HCT116 (cell line): Measurements from ENCODE around the gene SETD3. TPM values are rescaled to one million over a fixed set of nuclear protein-coding genes. Genes with fewer than 3 reads are reported as not detected.

Source experiments
- ATAC-seq: fragments of 200-7000 bp; cut with Tn5 transposase; 2 replicates; pipeline ENCODE4 v1.9.1; 2020; ENCODE audit warnings: mild to moderate bottlenecking, moderate library complexity
- BruUV-seq: library from RNA; stranded (reverse); fragments of 400-500 nt; replicated peaks from 2 replicates; lab custom pipeline; 2021; lab: Mats Ljungman, UMichigan
- CTCF ChIA-PET: fragments of 300-600 bp; sonication (Branson Sonifier 250); formaldehyde crosslinking; loops from one replicate; lab custom pipeline; 2021; ENCODE audit warnings: antibody characterized with exemption; lab: Charles Lee
- POLR2A ChIA-PET: fragments of 300-600, 350-600 bp; sonication (Branson Sonifier 250); formaldehyde crosslinking; loops from one replicate; lab custom pipeline; 2021; ENCODE audit warnings: antibody characterized with exemption; lab: Charles Lee
- RAD21 ChIA-PET, 2 experiments: fragments of 300-600 bp; sonication (Branson Sonifier 250); formaldehyde crosslinking; loops; one replicate each; lab custom pipeline; 2023; ENCODE audit warnings: low total read pairs in 2 of 2; ENCODE audit not compliant: uncharacterized antibody in 2 of 2, unreplicated experiment in 2 of 2, low non-redundant PET in 1 of 2; lab: Charles Lee
- DNase-seq: peaks from one replicate; pipeline ENCODE4 v3.0.0-alpha.2; 2010; ENCODE audit warnings: low read depth, low spot score
- H2AFZ ChIP-seq: fragments of 200-600 bp; shearing (Covaris generic), sonication (generic); 2 replicates; pipeline ENCODE4 v1.6.1; 2017; ENCODE audit warnings: low read depth, mixed run types, mixed read lengths, antibody characterized with exemption, low read length; ENCODE audit not compliant: poor library complexity, severe bottlenecking
- H3K27ac ChIP-seq: 2 replicates; pipeline ENCODE4 v1.5.1; 2012; ENCODE audit warnings: low read depth, low read length
- H3K27me3 ChIP-seq: fragments of 200-600 bp; sonication (generic); 2 replicates; pipeline ENCODE4 v1.6.1; 2016; ENCODE audit warnings: mixed run types, low read length, mixed read lengths; ENCODE audit not compliant: insufficient read depth
- H3K36me3 ChIP-seq, 2 experiments: fragments of 200-500 bp in 1 of 2; fragments of 200-600 bp in 1 of 2; sonication (Bioruptor generic) in 1 of 2; sonication (generic) in 1 of 2; 2 replicates each; pipeline versions ENCODE4 v1.5.1 to v1.6.1; 2014 to 2016; ENCODE audit warnings: low read length in 2 of 2, inconsistent platforms in 1 of 2, mixed read lengths in 1 of 2, mixed run types in 1 of 2; ENCODE audit not compliant: insufficient read depth in 2 of 2, control insufficient read depth in 1 of 2
- H3K4me1 ChIP-seq, 2 experiments: fragments of 200-600 bp in 1 of 2; sonication (generic) in 1 of 2; 2 replicates each; pipeline versions ENCODE4 v1.5.1 to v1.6.1; 2012 to 2017; ENCODE audit warnings: low read length in 2 of 2, inconsistent platforms in 1 of 2, mild to moderate bottlenecking in 1 of 2, mixed read lengths in 1 of 2, mixed run types in 1 of 2, moderate library complexity in 1 of 2; ENCODE audit not compliant: insufficient read depth in 2 of 2, control insufficient read depth in 1 of 2
- H3K4me2 ChIP-seq: fragments of 200-600 bp; sonication (generic); 2 replicates; pipeline ENCODE4 v1.6.1; 2017; ENCODE audit warnings: mixed run types, low read length, mixed read lengths
- H3K4me3 ChIP-seq, 2 experiments: fragments of 200-600 bp in 1 of 2; sonication (generic) in 1 of 2; replicated peaks in 1 of 2; 2 replicates each; pipeline ENCODE4 v1.5.1; 2011 to 2016; ENCODE audit warnings: low read length in 2 of 2, control low read depth in 1 of 2, low read depth in 1 of 2, mild to moderate bottlenecking in 1 of 2, mixed read lengths in 1 of 2, mixed run types in 1 of 2
- H3K79me2 ChIP-seq: fragments of 200-600 bp; sonication (generic); 2 replicates; pipeline ENCODE4 v1.6.1; 2017; ENCODE audit warnings: mild to moderate bottlenecking, mixed run types, low read length, moderate library complexity, mixed read lengths; ENCODE audit not compliant: insufficient read depth
- H3K9ac ChIP-seq: fragments of 200-600 bp; sonication (generic); 2 replicates; pipeline ENCODE4 v1.6.1; 2016; ENCODE audit warnings: low read length, mixed read lengths
- H3K9me2 ChIP-seq: fragments of 200-600 bp; sonication (generic), shearing (Covaris generic); 2 replicates; pipeline ENCODE4 v1.6.1; 2017; ENCODE audit warnings: mixed run types, mild to moderate bottlenecking, moderate library complexity; ENCODE audit not compliant: insufficient read depth
- H3K9me3 ChIP-seq, 2 experiments: fragments of 200-500 bp in 1 of 2; fragments of 200-600 bp in 1 of 2; sonication (Bioruptor generic) in 1 of 2; sonication (generic) in 1 of 2; 2 replicates each; pipeline ENCODE4 v1.6.1; 2014 to 2017; ENCODE audit warnings: low read length in 2 of 2, mixed read lengths in 2 of 2, inconsistent platforms in 1 of 2, low read depth in 1 of 2, mild to moderate bottlenecking in 1 of 2, mixed run types in 1 of 2, moderate library complexity in 1 of 2; ENCODE audit not compliant: control insufficient read depth in 1 of 2, insufficient read depth in 1 of 2
- H4K20me1 ChIP-seq: fragments of 200-600 bp; sonication (generic), shearing (Covaris generic); 2 replicates; pipeline ENCODE4 v1.6.1; 2017; ENCODE audit warnings: mixed run types, mild to moderate bottlenecking, moderate library complexity; ENCODE audit not compliant: insufficient read depth
- CEBPB ChIP-seq: IDR thresholded peaks from 2 replicates; pipeline ENCODE4 v1.6.1; 2012; ENCODE audit warnings: low read depth
- EGR1 ChIP-seq: IDR thresholded peaks from 2 replicates; pipeline ENCODE4 v1.6.1; 2012; ENCODE audit warnings: low read depth
- FOSL1 ChIP-seq: IDR thresholded peaks from 2 replicates; pipeline ENCODE4 v1.6.1; 2012; ENCODE audit warnings: low read depth
- POLR2AphosphoS5 ChIP-seq: IDR thresholded peaks from 2 replicates; pipeline ENCODE4 v1.6.1; 2011; ENCODE audit warnings: mild to moderate bottlenecking, low read depth, low read length, moderate library complexity
- SP1 ChIP-seq: IDR thresholded peaks from 2 replicates; pipeline ENCODE4 v1.6.1; 2012; ENCODE audit warnings: low read depth
- YY1 ChIP-seq: IDR thresholded peaks from 2 replicates; pipeline ENCODE4 v1.6.1; 2011; ENCODE audit warnings: low read length, low read depth, moderate library complexity, mild to moderate bottlenecking; ENCODE audit not compliant: insufficient replicate concordance; ENCODE audit errors: extremely low read depth
- ZFX ChIP-seq: fragments of 450-650 bp; IDR thresholded peaks from 2 replicates; pipeline ENCODE4 v1.6.1; 2017
- intact Hi-C: fragments of 100-400 bp; cut with micrococcal nuclease; formaldehyde crosslinking; loops from 2 replicates; pipeline ENCODE4 v1.10.0; 2022
- total RNA-seq: library from RNA; stranded (reverse); gene quantifications from one replicate; pipeline ENCODE4 v1.2.1, GENCODE V29; 2021; ENCODE audit not compliant: unreplicated experiment
- TF ChIP-seq, protein P1 (sequence below): IDR thresholded peaks from 2 replicates; pipeline ENCODE4 v1.6.1; 2012
- TF ChIP-seq, protein P2 (sequence below): IDR thresholded peaks from 2 replicates; pipeline ENCODE4 v1.6.1; 2012; ENCODE audit warnings: low read depth

SETD3 gene
- total RNA-seq, 1 experiment from 2014 or later = 46.6 TPM

DNA sequence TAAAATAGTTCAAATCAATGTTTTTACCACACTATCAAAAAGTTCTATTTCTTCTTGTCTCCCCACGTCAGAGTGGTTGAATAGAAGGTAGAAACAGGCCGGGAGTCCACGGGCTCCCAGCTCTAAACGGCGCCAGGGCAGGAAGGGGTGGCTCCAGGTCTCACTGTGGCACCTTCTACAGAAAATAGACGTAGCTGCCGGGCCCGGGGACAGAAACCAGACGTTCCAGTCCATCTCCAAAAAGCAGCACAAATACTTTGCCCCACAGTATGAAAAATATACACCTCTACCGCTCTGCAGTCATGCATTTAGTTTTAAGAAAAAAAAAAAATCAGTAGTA, 31.4 kb upstream of the SETD3 start (continued):
- TF ChIP-seq, protein P1, sequence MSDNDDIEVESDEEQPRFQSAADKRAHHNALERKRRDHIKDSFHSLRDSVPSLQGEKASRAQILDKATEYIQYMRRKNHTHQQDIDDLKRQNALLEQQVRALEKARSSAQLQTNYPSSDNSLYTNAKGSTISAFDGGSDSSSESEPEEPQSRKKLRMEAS = no peak
- no peak for TF ChIP-seq SP1
- no peak for TF ChIP-seq ZFX
- no peak for TF ChIP-seq EGR1

DNA sequence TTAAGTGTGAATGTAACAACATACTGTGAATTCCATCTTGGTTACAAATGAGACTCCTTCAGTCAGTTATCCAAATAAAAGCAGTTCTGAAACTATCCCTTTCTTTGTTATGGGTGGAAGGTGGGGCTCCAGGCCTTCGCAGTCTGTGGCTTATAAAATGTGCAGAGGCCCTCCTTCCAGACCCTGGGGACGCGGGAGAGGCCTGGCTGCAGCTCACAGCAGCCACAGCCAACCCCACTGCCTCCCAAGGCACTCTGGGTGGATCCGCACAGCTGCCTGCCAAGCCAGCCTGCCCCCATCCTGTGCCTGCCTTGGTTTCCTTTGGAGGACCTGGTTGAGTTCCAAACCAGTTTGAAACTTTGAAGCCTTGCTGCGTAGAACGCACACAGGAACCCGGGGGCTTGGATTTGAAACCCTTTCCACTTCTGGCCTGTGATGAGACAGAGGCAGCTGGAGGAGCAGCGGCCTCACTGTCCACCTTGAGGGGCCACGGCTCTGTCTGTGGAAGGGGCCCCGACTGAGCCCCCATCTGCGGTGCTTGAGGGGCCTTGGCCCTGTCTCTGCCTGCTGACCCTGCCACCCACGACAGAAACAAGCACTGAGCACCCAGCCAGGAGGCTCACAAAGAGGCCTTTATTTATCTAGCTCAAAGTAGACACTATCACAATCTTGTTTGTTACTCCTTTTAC, 30.9 kb upstream of the SETD3 start:
- ChIA-PET RAD21 (no interaction called here), CTCF (no interaction called here), POLR2A (no interaction called here)
- no peak overlapping the region for H2AFZ ChIP-seq
- no peaks in the 10 kb centered on the region for H3K9me3 ChIP-seq
- no TSS peak for BruUV-seq
- no peaks in the 10 kb centered on the region for H3K9me2 ChIP-seq
- no peaks in the 10 kb centered on the region for H3K27me3 ChIP-seq
- no peak overlapping the region for H3K27ac ChIP-seq
- intact Hi-C loops = no loop called here
- no peak overlapping the region for H3K4me2 ChIP-seq
- DNase-seq = no peak
- no peaks in the 10 kb centered on the region for H4K20me1 ChIP-seq
- no peak overlapping the region for H3K4me3 ChIP-seq
- no peak for ATAC-seq
- no peak overlapping the region for H3K9ac ChIP-seq
- no peak for TF ChIP-seq YY1
- TF ChIP-seq FOSL1 = no peak
- TF ChIP-seq POLR2AphosphoS5 = no peak
- TF ChIP-seq CEBPB = no peak
- TF ChIP-seq, protein P2, sequence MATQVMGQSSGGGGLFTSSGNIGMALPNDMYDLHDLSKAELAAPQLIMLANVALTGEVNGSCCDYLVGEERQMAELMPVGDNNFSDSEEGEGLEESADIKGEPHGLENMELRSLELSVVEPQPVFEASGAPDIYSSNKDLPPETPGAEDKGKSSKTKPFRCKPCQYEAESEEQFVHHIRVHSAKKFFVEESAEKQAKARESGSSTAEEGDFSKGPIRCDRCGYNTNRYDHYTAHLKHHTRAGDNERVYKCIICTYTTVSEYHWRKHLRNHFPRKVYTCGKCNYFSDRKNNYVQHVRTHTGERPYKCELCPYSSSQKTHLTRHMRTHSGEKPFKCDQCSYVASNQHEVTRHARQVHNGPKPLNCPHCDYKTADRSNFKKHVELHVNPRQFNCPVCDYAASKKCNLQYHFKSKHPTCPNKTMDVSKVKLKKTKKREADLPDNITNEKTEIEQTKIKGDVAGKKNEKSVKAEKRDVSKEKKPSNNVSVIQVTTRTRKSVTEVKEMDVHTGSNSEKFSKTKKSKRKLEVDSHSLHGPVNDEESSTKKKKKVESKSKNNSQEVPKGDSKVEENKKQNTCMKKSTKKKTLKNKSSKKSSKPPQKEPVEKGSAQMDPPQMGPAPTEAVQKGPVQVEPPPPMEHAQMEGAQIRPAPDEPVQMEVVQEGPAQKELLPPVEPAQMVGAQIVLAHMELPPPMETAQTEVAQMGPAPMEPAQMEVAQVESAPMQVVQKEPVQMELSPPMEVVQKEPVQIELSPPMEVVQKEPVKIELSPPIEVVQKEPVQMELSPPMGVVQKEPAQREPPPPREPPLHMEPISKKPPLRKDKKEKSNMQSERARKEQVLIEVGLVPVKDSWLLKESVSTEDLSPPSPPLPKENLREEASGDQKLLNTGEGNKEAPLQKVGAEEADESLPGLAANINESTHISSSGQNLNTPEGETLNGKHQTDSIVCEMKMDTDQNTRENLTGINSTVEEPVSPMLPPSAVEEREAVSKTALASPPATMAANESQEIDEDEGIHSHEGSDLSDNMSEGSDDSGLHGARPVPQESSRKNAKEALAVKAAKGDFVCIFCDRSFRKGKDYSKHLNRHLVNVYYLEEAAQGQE = no peak
- peaks cover 22 to 27% of the 10 kb centered on the region in 2 experiments; a peak in 3 of 4 replicates for H3K36me3 ChIP-seq
- no peaks in the 10 kb centered on the region for H3K4me1 ChIP-seq
- H3K79me2 ChIP-seq = no peaks in the 10 kb centered on the region
